ENCODE data around the gene GABRR3.
"Not testable (repeated sequence)": the region's sequence is repeated elsewhere in the genome, so short reads cannot be mapped to it uniquely, and the experiment has no call there.

Gene GABRR3

GRCh38 chr3:98021830-98022560 lies 13.1 kb downstream of the GABRR3 start:
- no peak for DNase-seq (ENCODE audit: low spot score)

DNA sequence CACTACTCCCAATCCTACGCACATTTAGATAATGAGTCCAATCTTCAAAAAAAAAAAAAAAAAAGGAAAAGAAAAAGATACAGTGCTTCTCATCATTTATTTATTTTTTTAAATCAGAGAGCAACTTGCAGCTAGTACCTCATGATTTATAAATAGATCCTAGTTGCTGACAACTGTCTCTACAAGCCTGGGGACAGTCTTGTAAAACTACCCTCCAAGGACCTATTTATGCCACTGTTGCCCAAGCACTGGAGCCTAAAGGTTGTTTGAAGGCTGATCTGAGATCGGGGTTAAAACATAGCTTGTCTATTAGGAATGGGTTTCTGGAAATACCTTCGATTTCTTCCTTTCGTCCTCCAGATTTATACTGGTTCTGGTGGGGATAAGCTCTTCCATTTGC lies 14.7 kb downstream of the GABRR3 start:
- no peak for DNase-seq (ENCODE audit: low spot score)

- no peak for DNase-seq (ENCODE audit: low spot score)
Observed at GRCh38 chr3:98018301-98018700, 16.8 kb downstream of the GABRR3 start.

DNA sequence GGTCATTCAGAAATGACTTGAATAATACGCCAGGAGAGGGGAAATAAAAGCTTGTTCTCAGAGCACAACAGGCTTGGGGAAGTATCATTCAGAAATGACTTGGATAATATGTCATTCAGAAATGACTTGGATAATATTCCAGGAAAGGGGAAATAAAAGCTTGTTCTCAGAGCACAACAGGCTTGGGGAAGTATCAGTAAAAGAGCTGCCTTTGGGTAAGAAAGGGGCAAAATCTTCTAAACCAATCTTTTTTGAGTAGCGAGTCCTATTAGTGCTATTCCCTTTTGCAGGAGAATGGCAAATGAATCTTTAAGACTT lies 20.9 kb downstream of the GABRR3 start:
- DNase-seq (ENCODE audit: low spot score) = no peak

- DNase-seq (ENCODE audit: low spot score) = no peak
Observed at GRCh38 chr3:98013411-98014267, 21.5 kb downstream of the GABRR3 start.

- DNase-seq (ENCODE audit: low spot score) = no peak
Observed at GRCh38 chr3:98012979-98013378, 22.1 kb downstream of the GABRR3 start.

DNA sequence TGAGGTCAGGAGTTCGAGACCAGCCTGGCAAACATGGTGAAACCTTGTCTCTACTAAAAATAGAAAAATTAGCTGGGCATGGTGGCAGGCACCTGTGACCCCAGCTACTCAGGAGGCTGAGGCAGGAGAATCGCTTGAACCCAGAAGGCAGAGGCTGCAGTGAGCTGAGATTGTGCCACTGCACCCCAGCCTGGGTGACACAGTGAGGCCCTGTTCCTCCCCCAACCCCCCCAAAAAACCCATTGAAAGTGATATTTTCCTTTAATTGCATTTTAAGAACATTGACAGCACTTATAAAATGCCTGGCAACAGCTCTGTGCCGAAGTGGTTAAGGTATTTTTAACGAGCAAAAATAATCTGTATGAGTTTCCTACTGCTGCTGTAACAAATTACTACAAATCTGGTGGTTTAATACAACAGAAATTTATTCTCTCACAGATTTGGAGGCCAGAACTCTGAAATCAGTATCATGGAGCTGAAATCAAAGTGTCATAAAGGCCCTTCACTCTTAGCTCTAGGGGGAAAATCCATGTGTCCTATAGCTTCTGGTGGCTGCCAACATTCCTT lies 24.1 kb downstream of the GABRR3 start:
- not testable (repeated sequence) for DNase-seq (ENCODE audit: low spot score)

- no peak for DNase-seq (ENCODE audit: low spot score)
Observed at GRCh38 chr3:98010194-98010882, 24.8 kb downstream of the GABRR3 start.

DNA sequence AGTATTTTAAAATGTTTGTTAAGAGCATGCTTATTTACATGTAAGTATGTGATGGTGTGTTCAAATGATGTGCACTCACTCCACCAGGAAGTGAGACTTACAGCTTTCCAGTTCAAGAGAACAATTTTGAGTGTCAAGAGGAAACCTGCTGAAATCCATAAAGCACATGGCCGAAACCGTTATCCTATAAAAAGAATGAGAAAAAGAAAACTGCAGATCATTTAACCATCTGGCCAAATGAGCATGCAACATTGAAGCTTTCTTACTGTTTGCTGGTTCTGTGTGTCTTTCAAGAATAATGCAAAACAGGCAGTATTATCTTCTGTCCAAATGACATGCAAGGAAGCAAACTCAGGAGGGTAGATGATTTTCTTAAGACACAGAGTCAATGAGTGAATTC lies 26.3 kb downstream of the GABRR3 start:
- no peak for DNase-seq (ENCODE audit: low spot score)

GRCh38 chr3:98005438-98005837 lies 29.7 kb downstream of the GABRR3 start:
- no peak for DNase-seq (ENCODE audit: low spot score)

DNA sequence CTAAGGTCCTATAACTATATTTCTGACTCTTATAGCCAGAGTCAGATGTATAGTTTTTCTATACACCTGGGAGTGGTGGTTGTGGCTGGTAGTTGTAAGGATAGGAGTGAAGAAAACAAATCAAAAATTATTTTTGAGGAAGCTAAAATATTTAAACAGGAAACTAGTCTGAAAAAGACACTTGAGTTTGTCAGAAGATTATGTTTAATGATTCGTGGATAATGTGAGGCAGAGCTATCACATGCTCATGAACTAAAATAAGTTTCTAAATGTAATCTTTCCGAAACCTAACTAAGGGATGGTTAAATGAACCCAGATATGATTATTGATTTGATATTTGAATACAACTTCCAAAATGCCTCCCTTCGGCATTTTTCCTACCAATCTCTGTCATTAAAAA lies 30.4 kb downstream of the GABRR3 start:
- no peak for DNase-seq (ENCODE audit: low spot score)

- peak; percentile 29 for DNase-seq (ENCODE audit: low spot score)
Observed at GRCh38 chr3:98003306-98003969, 31.7 kb downstream of the GABRR3 start.

- DNase-seq (ENCODE audit: low spot score) = no peak
Observed at GRCh38 chr3:98002717-98003116, 32.4 kb downstream of the GABRR3 start.

DNA sequence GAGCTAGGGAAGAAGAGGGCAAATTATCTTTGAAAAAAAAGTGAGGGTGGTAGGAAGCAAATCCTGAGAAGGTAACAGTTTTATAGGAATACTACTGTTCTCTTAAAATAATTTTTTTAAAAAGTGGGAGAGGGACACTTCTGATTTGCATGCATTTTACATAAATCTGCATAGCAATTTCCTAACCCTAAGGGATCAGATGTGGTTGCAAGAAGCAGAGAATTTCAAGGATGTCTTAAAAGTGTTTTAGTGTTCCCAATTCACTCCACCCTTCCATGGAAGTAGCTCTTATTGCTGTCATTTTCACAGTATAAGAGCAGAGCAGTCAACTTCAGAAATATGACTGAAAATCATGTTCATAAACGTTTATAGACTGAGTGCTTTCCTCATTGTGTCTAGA lies 35.1 kb downstream of the GABRR3 start:
- DNase-seq (ENCODE audit: low spot score) = no peak

- DNase-seq (ENCODE audit: low spot score) = no peak
Observed at GRCh38 chr3:97999103-97999502, 36.0 kb downstream of the GABRR3 start.

- peak; percentile 8 for DNase-seq (ENCODE audit: low spot score)
Observed at GRCh38 chr3:97996988-97997387, 38.1 kb downstream of the GABRR3 start.

- no peak for DNase-seq (ENCODE audit: low spot score)
Observed at GRCh38 chr3:97994328-97994945, 40.7 kb downstream of the GABRR3 start.

GRCh38 chr3:97993526-97993925 lies 41.6 kb downstream of the GABRR3 start:
- DNase-seq (ENCODE audit: low spot score) = no peak

DNA sequence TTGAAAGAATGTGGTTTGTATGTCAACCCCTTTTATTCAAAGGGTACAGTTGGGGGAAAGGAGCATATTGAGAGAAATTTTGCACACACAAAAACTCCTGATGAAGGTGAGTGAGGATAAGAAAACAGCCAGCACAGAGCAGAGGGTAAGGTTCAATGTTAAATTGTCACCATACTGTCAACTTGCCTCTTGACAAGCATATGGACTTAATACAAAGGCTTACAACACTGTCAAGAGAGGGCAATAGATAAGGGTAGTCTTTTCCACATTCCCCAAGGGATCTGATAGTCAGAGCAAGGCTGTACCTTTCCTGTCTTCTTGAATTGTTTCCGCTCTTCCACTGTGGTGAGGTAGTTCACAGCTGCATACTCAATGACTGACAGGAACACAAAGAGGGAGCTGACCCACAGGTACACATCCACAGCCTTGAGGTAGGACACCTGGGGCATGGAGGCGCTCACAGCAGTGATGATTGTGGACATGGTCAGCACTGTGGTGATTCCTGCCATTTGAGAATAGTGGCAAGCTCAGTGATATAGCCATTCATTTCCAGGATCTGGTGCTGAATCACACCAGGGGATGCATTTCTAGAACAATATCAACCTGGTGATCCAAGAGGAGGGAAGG lies 42.5 kb downstream of the GABRR3 start:
- DNase-seq (ENCODE audit: low spot score) = no peak

DNA sequence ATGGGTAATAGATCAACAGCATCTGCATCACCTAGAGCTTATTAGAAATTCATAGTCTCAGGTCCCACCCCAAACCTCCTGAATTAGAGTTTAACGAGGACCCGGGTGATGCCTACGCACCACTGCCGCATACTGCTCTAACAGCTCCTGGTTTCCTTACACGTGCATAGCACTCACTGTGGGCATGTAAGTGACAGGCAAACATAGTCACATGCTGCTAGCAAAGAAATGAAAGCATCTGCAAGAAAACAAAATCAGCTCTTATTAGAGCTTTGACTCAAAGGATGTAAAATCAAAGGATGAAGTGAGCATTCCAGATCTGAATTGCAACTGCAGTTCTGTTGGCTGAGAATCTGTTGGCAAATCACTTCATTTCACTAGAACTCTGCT lies 43.8 kb downstream of the GABRR3 start:
- no peak for DNase-seq (ENCODE audit: low spot score)

DNA sequence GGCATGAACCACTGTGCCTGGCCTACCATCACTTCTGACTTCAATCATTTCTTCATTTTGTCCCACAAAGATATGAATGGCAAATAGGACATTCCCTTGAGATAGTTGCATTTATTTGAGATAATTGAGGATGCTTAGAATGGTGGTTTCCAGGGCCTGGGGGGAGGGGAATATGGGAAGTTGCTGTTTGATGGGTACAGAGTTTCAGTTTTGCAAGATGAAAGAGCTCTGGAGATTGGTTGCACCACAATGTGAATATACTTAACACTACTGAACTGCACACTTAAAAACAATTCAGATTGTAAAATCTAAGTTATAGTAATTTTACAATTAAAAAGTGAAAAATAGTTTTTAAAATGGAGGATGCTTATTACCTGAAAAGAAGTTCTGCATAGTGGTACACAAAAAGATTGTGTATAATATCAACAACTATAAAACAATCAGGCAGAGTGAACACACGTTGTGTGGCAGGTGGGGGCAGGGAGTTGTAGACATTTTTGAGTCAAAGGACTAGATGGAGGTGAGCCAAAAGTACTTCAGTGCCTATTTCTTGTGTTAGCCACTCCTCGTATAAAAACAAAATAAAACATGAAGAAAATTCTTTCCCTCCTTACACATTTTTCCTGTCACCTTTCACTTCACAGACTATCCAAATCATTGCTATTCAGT lies 44.4 kb downstream of the GABRR3 start:
- no peak for DNase-seq (ENCODE audit: low spot score)

Measured in NAMALWA (cell line).